Activated CD4-positive, alpha-beta T cell treated with anti-CD3 and anti-CD28 coated beads, Interleukin-2, amount 50 U/mL, for 4 hours (primary cell): ENCODE data around the gene PLIN5.
"Not testable (repeated sequence)": the region's sequence is repeated elsewhere in the genome, so short reads cannot be mapped to it uniquely, and the experiment has no call there.

ENCODE experiments used
- DNase-seq, 2 experiments: peaks; one replicate each; pipeline ENCODE4 v3.0.0-alpha.2; 2020

PLIN5 gene

GRCh38 chr19:4542896-4543841 is 8.1 kb upstream of the PLIN5 start:
- no peak for DNase-seq

GRCh38 chr19:4541806-4542145 is 6.8 kb upstream of the PLIN5 start:
- DNase-seq: not testable (repeated sequence)

DNA sequence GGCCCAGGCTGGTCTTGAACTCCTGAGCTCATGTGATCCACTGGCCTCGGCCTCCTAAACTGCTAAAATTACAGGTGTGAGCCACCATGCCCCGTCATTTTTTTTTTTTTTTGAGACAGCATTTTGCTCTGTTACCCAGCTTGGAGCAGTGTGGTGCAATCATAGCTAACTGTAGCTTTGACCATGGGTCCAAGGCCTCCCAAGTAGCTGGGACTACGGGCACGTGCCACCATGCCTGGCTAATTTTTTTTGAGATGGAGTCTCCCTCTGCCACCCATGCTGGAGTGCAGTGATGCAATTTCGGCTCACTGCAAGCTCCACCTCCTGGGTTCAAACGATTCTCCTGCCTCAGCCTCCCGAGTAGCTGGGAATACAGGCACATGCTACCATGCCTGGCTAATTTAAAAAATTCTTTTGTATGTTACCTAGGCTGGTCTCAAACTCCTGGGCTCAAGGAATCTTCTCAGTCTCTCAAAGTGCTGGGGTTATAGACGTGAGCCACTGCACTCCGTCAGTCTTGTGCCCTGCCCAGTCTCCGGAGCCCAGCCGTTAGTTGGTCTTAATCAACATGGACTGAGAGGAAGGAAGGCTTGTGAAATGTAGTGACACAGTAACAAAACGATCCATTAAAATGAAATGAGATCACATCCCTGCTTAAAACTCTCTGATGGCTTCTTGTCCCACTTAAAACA is 6.2 kb upstream of the PLIN5 start:
- DNase-seq: no peak

- no peak for DNase-seq
Measured at GRCh38 chr19:4539693-4540581, 4.9 kb upstream of the PLIN5 start, which contains the start of gene LRG1. LRG1 (minus strand) TSS chr19:4540036; CDS start chr19:4540013, 23 bp downstream.

DNA sequence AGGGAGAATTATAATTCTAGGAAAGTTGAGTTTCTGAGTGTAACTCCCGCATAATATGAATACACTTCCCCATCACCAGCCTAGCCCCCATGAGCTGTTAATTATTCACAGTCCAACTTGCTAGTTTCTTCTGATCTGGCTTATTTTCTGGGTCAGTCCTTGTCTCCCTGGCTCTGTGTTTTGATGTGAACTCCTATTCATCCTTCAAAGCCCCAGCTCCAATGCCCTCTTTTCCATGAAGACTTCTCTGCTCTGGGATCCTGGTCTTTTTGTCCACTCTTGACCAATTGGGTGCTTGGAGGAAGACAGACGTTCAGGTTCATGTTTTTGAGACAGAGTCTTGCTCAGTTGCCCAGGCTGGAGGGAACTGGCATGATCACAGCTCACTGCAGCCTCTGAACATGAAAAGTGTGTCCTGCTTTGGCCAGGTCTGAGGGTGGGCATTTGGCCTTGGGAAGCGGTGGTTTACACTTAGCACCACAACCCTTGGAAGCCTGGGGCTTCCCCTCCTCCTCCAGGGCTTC is 4.2 kb upstream of the PLIN5 start:
- no peak for DNase-seq

GRCh38 chr19:4538601-4538954 is 3.6 kb upstream of the PLIN5 start:
- no peak for DNase-seq

- DNase-seq: no peak
Measured at GRCh38 chr19:4537953-4538600, 3.1 kb upstream of the PLIN5 start.

GRCh38 chr19:4536798-4537197 is 1.8 kb upstream of the PLIN5 start:
- no peak for DNase-seq

GRCh38 chr19:4533835-4534424 is 1.1 kb downstream of the PLIN5 start:
- DNase-seq: no peak

DNA sequence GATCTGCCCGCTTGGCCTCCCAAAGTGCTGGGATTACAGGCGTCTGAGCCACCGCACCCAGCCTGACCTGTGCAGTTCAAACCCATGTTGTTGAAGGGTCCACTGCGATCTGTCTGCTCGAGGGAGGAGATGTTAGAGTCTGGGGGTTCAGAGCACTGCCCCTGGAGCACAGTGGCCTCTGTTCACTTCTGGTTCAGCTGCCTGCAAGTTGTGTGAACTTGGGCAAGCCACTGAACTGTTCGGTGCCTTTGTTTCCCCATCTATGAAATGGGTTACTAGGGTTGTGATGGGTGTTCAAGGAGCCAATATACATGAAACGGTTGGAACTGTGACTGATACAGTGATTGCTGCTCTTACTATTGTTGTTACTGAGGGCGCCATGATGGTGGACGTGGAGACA is 1.7 kb downstream of the PLIN5 start:
- no peak for DNase-seq

DNA sequence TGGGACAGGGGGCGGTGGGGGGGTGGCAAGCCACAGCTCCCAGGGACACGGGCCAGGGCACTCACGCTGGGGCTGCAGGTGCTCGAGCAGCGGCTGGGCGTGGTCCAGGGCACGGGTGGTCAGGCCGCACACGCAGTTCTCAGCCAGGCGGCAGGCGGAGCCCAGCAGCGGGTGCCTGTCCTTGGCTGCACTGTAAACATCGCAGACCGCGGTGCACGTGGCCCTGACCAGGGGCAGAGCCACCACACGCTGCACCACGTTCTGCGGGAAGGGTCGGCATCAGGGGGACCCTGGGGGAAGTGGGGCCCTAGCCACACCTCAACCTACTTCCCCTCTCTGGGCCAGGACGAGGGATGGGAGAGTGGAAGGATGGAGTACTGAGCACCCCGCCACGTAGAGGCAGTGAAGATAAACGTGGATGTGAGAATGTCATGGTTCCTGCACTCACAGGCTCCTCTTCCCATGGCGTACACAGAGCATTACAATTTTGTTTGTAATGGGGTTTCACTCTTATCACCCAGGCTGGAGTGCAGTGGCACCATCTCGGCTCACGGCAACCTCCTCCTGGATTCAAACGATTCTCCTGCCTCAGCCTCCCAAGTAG is 3.4 kb downstream of the PLIN5 start:
- DNase-seq: no peak

- no peak for DNase-seq
Measured at GRCh38 chr19:4529924-4530522, 5.0 kb downstream of the PLIN5 start.

DNA sequence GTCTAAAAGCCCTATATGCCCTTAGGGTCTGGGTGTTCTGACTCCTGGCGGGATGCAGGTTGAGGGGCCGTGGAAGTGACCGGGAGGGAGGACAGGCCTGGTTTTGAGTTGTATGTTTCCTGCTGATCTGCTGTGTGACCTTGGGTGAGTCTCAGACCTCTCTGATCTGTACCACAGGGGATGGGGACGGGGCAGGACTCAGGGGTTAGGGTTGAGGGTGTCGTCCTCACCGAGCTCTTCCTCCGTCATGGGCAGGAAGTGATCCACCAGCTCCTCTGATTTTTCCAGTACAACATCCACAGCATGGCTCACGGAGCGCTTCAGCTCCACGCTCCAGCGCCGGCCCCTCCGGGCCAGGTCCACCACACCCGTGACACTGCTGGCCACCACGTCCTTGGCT is 6.2 kb downstream of the PLIN5 start:
- no peak for DNase-seq

GRCh38 chr19:4527377-4527776 is 7.6 kb downstream of the PLIN5 start:
- not testable (repeated sequence) for DNase-seq

DNA sequence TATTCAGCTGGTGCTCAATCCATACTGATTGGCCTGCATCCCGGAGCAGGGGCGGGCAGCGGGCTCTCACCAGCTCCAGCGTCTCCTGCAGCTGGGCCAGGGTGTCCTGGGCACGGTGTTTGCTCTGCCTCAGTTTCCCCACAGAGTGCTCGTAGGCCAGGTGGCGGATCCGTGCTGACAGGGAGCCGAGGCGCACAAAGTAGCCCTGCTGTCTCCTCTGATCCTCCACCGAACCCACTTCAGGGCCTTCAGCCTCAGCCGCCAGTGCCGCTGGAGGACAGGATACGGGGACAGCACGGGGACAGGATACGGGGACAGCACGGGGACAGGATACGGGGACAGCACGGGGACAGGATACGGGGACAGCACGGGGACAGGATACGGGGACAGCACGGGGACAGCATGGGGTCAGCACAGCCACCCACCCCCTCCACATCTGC is 9.4 kb downstream of the PLIN5 start:
- DNase-seq: no peak

GRCh38 chr19:4524808-4525562 is 10.0 kb downstream of the PLIN5 start:
- peak; percentile 62 to 70 for DNase-seq

- DNase-seq: no peak
Measured at GRCh38 chr19:4523306-4524110, 11.5 kb downstream of the PLIN5 start.

DNA sequence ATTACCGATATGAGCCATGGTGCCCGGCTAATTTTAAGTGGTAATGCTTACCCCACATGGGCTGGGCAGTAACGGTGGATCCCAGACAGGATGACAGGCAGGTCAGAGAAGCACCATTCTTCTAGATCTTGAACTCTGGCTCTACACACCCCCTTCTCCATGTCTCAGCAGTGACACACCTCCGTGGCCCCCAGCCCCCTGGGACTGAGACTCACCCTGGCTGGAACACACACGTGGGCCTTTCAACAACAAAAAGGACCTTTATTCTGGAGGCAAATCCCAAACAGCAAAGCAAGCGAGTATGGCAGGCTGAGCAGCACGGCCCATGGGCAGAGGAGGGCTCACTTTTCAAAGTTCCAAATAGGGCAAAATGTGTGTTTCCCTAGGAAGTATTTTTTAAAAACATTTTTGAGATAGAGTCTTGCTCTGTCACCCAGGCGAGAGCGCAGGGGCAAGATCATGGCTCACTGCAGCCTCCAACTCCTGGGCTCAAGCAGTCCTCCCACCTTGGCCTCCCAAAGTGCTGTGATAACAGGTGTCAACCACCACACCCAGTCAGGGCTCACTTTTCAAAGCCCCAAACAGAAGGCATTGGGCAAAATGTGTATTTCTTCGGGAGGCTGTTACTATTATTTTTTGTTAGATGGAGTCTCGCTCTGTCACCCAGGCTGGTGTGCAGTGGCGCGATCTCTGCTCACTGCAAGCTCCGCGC is 12.6 kb downstream of the PLIN5 start:
- no peak for DNase-seq

- no peak for DNase-seq
Measured at GRCh38 chr19:4521888-4522242, 13.2 kb downstream of the PLIN5 start.
